AG04450 (cell line): Measurements from ENCODE around the gene TEKTIP1. TPM values are rescaled to one million over a fixed set of nuclear protein-coding genes. Genes with fewer than 3 reads are reported as not detected.

Source experiments
- CTCF ChIA-PET: fragments of 300-600, 350-600 bp; formaldehyde crosslinking; extraction: SDS; loops from one replicate; lab custom pipeline; 2022; ENCODE audit warnings: antibody characterized with exemption, inconsistent platforms; lab: Charles Lee
- POLR2A ChIA-PET: fragments of 350-600 bp; formaldehyde crosslinking; extraction: SDS; loops from one replicate; lab custom pipeline; 2021; ENCODE audit warnings: antibody characterized with exemption, inconsistent platforms; lab: Yijun Ruan, JAX
- DNase-seq: peaks from one replicate; pipeline ENCODE4 v3.0.0-alpha.2; 2011; ENCODE audit warnings: low read depth, low spot score
- H3K27ac ChIP-seq: one replicate; pipeline ENCODE4 v1.5.1; 2012; ENCODE audit warnings: low read depth, low read length, control low read depth
- H3K27me3 ChIP-seq: one replicate; pipeline ENCODE4 v1.6.0; 2012; ENCODE audit warnings: low read length; ENCODE audit not compliant: control insufficient read depth, insufficient read depth
- H3K4me3 ChIP-seq: 2 replicates; pipeline ENCODE4 v1.5.1; 2011; ENCODE audit warnings: mild to moderate bottlenecking, low read depth, low read length, control low read depth
- H3K9me3 ChIP-seq: 2 replicates; pipeline ENCODE4 v1.5.1; 2012; ENCODE audit warnings: low read length; ENCODE audit not compliant: control insufficient read depth, insufficient read depth
- CTCF ChIP-seq: IDR thresholded peaks from 2 replicates; pipeline ENCODE4 v1.5.1; 2011; ENCODE audit warnings: low read depth, low read length, control low read depth, inconsistent platforms
- polyA plus RNA-seq: library from polyadenylated mRNA; depleted of rRNA; stranded (reverse); fragments of >200 nt; gene quantifications from 2 replicates; pipeline ENCODE4 v1.2.3, GENCODE V29; 2011; rRNA removed
- small RNA-seq: library from RNA; depleted of rRNA; stranded (forward); fragments of <200 nt; gene quantifications from one replicate; pipeline ENCODE3, GENCODE V24; 2012; ENCODE audit warnings: low read depth; ENCODE audit not compliant: insufficient read length

The TEKTIP1 gene
- polyA plus RNA-seq, 1 experiment: not detected

GRCh38 chr19:3591876-3592613 lies 53.1 kb downstream of the TEKTIP1 start:
- CTCF ChIA-PET: no interaction called here
- DNase-seq: no peak

GRCh38 chr19:3593156-3593555 lies 54.2 kb downstream of the TEKTIP1 start:
- peaks cover 22% of the 10 kb centered on the region for H3K9me3 ChIP-seq
- no peak for DNase-seq
- H3K27me3 ChIP-seq: no peaks in the 10 kb centered on the region
- CTCF ChIA-PET: interaction anchor here (0.6 kb wide), 1 partner anchor 121 kb away, joined by 3 read pairs; no protein-coding TSS in a partner anchor
- no peak overlapping the region for H3K4me3 ChIP-seq
- POLR2A ChIA-PET: no interaction called here
- TF ChIP-seq CTCF: no peak
- H3K27ac ChIP-seq: no peak overlapping the region

More at GRCh38 chr19:3591876-3592613, 53.1 kb downstream of the TEKTIP1 start:
- no peak overlapping the region for H3K4me3 ChIP-seq
- POLR2A ChIA-PET: interaction anchor here (0.6 kb wide), 1 partner anchor 9 kb away, joined by 3 read pairs; no protein-coding TSS in a partner anchor
- H3K27me3 ChIP-seq: no peaks in the 10 kb centered on the region
- no peak for TF ChIP-seq CTCF
- H3K9me3 ChIP-seq: peaks cover 22% of the 10 kb centered on the region
- H3K27ac ChIP-seq: no peak overlapping the region

Small RNA genes within 50 kb of the gene (small RNA-seq; reads per million reads assigned to genes)
- gene AC005786.1 (not detected), gene RF00212 (not detected)

Other genes starting within 250 kb of the TEKTIP1 start
- 3.9 and 7.7 TPM in 2 replicates for gene NFIC, start 172.6 kb upstream of the TEKTIP1 start, polyA plus RNA-seq
- gene SMIM24, start 58.6 kb upstream of the TEKTIP1 start, polyA plus RNA-seq: 0.19 TPM in 1 of 2 replicates, not detected in the other
- not detected in 2 replicates for gene SMIM44, start 55.7 kb upstream of the TEKTIP1 start, polyA plus RNA-seq
- 3.4 and 4.2 TPM in 2 replicates for gene DOHH, start 38.5 kb upstream of the TEKTIP1 start, polyA plus RNA-seq
- 21.2 and 31.3 TPM in 2 replicates for gene FZR1, start 32.9 kb upstream of the TEKTIP1 start, polyA plus RNA-seq
- gene MFSD12, start 18.4 kb downstream of the TEKTIP1 start, polyA plus RNA-seq: 23.7 and 34.7 TPM in 2 replicates
- gene HMG20B, start 33.8 kb downstream of the TEKTIP1 start, polyA plus RNA-seq: 30.5 and 36.8 TPM in 2 replicates
- gene GIPC3, start 46.3 kb downstream of the TEKTIP1 start, polyA plus RNA-seq: 0.30 and 0.41 TPM in 2 replicates
- gene TBXA2R, start 67.7 kb downstream of the TEKTIP1 start, polyA plus RNA-seq: 0.84 and 0.99 TPM in 2 replicates
- gene CACTIN, start 87.6 kb downstream of the TEKTIP1 start, polyA plus RNA-seq: 9.3 and 11.2 TPM in 2 replicates
- gene PIP5K1C, start 161.3 kb downstream of the TEKTIP1 start, polyA plus RNA-seq: 10.3 and 17.2 TPM in 2 replicates
- gene TJP3, start 169.2 kb downstream of the TEKTIP1 start, polyA plus RNA-seq: not detected in 2 replicates
- gene APBA3, start 222.5 kb downstream of the TEKTIP1 start, polyA plus RNA-seq: 5.4 and 9.9 TPM in 2 replicates
- gene MRPL54, start 223.5 kb downstream of the TEKTIP1 start, polyA plus RNA-seq: 31.2 and 36.9 TPM in 2 replicates
- not detected in 2 replicates for gene RAX2, start 233.1 kb downstream of the TEKTIP1 start, polyA plus RNA-seq
- not detected in 2 replicates for gene MATK, start 247.2 kb downstream of the TEKTIP1 start, polyA plus RNA-seq